ENCODE data around the gene NLE1. TPM values are rescaled to one million over a fixed set of nuclear protein-coding genes. Genes with fewer than 3 reads are reported as not detected.
"Not testable (repeated sequence)": the region's sequence is repeated elsewhere in the genome, so short reads cannot be mapped to it uniquely, and the experiment has no call there.

Gene NLE1
- total and polyA plus RNA-seq, 10 donors, result 5.8 to 17.3 (median 11.7) TPM

DNA sequence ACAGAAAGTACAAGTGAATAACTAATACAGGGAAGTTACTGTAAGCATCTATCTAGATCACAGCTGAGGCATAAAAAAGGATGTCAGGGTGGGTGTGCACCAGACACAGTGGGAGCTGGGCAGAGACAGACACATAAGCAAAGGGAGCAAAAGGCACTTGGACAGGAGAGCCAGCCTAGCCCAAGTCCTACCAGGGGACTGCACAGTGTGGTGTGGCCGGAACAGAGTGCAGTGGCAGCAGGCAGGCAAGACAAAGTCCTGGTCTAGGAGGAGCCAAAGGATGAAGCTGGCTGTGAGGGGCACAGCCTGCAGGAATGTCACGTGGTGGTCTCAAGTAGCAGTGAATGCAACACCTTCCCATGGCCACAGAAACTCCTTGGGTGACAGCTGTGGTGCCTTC is 44.3 kb downstream of the NLE1 start:
- DNase-seq, result no peak
- no peak for TF ChIP-seq CTCF (IDR thresholded peaks at IDR 0.05 in 8 of 11, conservative IDR thresholded peaks at IDR 0.05 in 3 of 11)
- no peak for TF ChIP-seq POLR2A (IDR thresholded peaks at IDR 0.05)
- H3K4me1 ChIP-seq, result peaks cover 0 to 18% (median 0%) of the 10 kb centered on the region in 6 donors
- intact Hi-C loops (cut with DNase I; ENCODE audit: low total_unique reads), result no loop called here
- H3K27ac ChIP-seq, result no peak overlapping the region
- H3K36me3 ChIP-seq, result peaks cover 0 to 53% (median 29%) of the 10 kb centered on the region in 6 donors
- H3K4me3 ChIP-seq, result no peak overlapping the region
- H3K9me3 ChIP-seq, result no peaks in the 10 kb centered on the region
- H3K27me3 ChIP-seq (replicated peaks in 1 of 7), result no peaks in the 10 kb centered on the region
- 83 to 96% (median 90%) methylated on average over 2 of the region's 2 CpGs for WGBS, 5 donors

GRCh38 chr17:35095741-35096140 is 46.4 kb downstream of the NLE1 start:
- Histone ChIP-seq H3K27ac (no peak overlapping the region), H3K36me3 (peaks cover 0 to 33% (median 15%) of the 10 kb centered on the region in 6 donors), H3K27me3 (replicated peaks in 1 of 7) (no peaks in the 10 kb centered on the region), H3K4me1 (peaks cover 0 to 21% (median 0%) of the 10 kb centered on the region in 6 donors), H3K9me3 (no peaks in the 10 kb centered on the region), H3K4me3 (no peak overlapping the region)
- intact Hi-C loops (cut with DNase I; ENCODE audit: low total_unique reads), result no loop called here
- DNase-seq, result no peak
- no peak for TF ChIP-seq CTCF (IDR thresholded peaks at IDR 0.05 in 8 of 11, conservative IDR thresholded peaks at IDR 0.05 in 3 of 11)
- TF ChIP-seq POLR2A (IDR thresholded peaks at IDR 0.05), result no peak
- TF ChIP-seq POLR2AphosphoS5 (IDR thresholded peaks at IDR 0.05), result no peak
- 92 to 100% (median 95%) methylated on average over 1 of the region's 1 CpG for WGBS, 5 donors

- 84 to 95% (median 89%) methylated on average over 2 of the region's 2 CpGs for WGBS, 5 donors
- DNase-seq, result no peak
- TF ChIP-seq POLR2A (IDR thresholded peaks at IDR 0.05) (no peak), POLR2AphosphoS5 (IDR thresholded peaks at IDR 0.05) (no peak), CTCF (IDR thresholded peaks at IDR 0.05 in 8 of 11, conservative IDR thresholded peaks at IDR 0.05 in 3 of 11) (no peak)
These were observed 47.2 kb downstream of the NLE1 start for GRCh38 chr17:35094902-35095301.

DNA sequence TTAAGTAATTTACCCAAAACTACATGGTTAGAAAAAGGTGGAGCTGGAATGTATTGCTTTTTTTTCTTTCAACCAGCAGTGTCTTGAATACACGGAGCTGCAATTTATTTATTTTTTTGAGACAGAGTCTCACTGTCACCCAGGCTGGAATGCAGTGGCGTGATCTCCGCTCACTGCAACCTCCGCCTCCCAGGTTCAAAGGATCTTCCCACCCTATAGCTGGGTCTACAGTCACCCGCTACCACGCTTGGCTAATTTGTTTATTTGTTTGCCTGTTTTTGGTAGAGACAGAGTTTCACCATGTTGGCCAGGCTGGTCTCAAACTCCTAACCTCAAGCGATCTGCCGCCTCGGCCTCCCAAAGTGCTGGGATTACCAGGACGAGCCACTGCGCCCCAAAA is 51.4 kb downstream of the NLE1 start:
- H3K36me3 ChIP-seq; intact Hi-C loops (cut with DNase I; ENCODE audit: low total_unique reads); DNase-seq; H3K9me3 ChIP-seq; H3K27me3 ChIP-seq (replicated peaks in 1 of 7); H3K27ac ChIP-seq; H3K4me3 ChIP-seq: not testable (repeated sequence)
- 92 to 96% (median 94%) methylated on average over 11 of the region's 11 CpGs for WGBS, 5 donors
- peaks cover 12 to 46% (median 34%) of the 10 kb centered on the region in 6 donors for H3K4me1 ChIP-seq

More at GRCh38 chr17:35094902-35095301, 47.2 kb downstream of the NLE1 start:
- Histone ChIP-seq H3K4me1 (peaks cover 0 to 27% (median 5%) of the 10 kb centered on the region in 6 donors), H3K27ac (no peak overlapping the region), H3K4me3 (no peak overlapping the region), H3K36me3 (peaks cover 0 to 24% (median 7%) of the 10 kb centered on the region in 6 donors), H3K9me3 (no peaks in the 10 kb centered on the region), H3K27me3 (replicated peaks in 1 of 7) (no peaks in the 10 kb centered on the region)
- intact Hi-C loops (cut with DNase I; ENCODE audit: low total_unique reads), result no loop called here

All from spleen (tissue), 11 donors.